GM18526 (cell line): ENCODE measurements around the gene DPP7.

Experiments used
- POLR2A ChIP-seq: IDR thresholded peaks from 3 replicates; pipeline ENCODE4 v1.6.1; 2011; ENCODE audit not compliant: insufficient read length; ENCODE audit errors: extremely low read depth

Gene DPP7

DNA sequence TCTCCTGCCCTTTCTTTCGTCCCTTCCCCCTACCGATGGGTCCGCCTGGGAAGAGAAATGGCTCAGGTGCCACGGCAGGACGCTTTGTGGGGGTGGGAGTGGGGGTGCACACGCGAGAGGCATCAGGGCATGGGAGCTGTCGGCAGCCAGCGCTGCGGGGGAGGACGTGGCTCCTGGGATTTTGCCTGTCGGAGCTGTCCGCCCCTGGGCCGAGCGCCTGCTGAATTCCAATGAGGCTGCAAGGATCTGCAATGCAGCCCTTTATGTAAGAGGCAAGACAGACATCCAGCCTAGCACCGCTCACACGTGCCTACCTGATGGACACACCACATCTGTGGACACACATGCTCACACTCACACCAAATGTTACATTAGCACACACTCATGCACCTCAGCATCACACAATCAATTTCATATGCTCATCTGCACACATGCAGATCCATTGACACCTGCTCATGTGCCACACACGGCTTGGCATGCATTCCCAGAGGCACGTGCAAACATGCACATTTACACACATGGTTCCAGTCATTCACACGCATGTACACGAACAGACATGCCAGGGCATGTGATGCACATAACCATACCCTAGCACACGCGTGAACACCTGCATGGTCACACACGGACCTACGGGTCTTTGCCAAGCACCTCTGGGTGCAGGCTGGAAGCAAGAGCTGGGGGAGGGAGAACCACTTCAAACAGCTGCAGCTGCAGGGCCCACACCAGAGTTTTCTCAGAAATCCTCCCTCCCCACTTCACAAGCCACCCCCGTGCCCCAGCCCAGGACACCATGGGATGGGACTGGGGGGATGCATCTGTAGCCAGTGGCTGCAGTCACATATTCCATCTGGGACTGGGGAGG, 25.8 kb upstream of the DPP7 start:
- TF ChIP-seq POLR2A, result no peak

DNA sequence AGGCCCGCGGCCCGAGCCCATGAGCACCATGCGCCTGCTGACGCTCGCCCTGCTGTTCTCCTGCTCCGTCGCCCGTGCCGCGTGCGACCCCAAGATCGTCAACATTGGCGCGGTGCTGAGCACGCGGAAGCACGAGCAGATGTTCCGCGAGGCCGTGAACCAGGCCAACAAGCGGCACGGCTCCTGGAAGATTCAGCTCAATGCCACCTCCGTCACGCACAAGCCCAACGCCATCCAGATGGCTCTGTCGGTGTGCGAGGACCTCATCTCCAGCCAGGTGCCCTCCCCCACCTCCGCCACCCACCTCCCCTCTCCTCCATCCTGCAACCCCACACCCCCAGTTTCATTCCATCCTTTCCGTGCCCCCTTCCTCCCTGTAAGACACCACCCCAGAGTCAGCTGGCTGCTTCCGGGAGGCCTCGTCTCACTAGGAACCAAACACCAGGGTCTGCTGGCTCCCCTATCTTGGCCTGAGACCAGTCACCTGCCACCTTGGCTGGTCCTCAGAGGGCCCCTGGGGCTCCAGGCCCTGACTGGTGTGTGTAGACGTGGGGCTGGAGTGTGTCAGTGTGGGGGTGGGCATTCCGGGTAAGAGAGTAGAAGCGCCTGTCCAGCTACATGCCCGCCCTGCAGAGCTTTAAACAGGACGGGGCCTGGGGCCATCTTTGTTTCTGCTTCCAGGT, 25.1 kb upstream of the DPP7 start:
- no peak for TF ChIP-seq POLR2A

DNA sequence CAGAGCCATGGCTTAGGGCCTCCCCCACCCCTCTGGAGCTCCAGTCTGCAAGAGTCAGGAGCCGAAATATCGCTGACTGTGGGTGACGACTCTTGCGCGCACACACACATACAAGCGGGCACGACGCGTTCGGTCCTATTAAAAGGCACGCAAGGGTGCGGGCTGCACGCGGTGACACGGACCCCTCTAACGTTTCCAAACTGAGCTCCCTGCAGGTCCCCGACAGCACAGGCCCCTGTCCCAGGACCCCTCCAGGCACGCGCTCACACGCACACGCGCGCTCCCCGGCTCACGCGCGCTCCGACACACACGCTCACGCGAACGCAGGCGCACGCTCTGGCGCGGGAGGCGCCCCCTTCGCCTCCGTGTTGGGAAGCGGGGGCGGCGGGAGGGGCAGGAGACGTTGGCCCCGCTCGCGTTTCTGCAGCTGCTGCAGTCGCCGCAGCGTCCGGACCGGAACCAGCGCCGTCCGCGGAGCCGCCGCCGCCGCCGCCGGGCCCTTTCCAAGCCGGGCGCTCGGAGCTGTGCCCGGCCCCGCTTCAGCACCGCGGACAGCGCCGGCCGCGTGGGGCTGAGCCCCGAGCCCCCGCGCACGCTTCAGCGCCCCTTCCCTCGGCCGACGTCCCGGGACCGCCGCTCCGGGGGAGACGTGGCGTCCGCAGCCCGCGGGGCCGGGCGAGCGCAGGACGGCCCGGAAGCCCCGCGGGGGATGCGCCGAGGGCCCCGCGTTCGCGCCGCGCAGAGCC, 24.4 kb upstream of the DPP7 start, which contains the start of gene GRIN1:
GRIN1 (plus strand) TSS at position 433 of the 746 bp plus-strand sequence. CDS start 333 bp downstream, outside the sequence.
- TF ChIP-seq POLR2A, result no peak

DNA sequence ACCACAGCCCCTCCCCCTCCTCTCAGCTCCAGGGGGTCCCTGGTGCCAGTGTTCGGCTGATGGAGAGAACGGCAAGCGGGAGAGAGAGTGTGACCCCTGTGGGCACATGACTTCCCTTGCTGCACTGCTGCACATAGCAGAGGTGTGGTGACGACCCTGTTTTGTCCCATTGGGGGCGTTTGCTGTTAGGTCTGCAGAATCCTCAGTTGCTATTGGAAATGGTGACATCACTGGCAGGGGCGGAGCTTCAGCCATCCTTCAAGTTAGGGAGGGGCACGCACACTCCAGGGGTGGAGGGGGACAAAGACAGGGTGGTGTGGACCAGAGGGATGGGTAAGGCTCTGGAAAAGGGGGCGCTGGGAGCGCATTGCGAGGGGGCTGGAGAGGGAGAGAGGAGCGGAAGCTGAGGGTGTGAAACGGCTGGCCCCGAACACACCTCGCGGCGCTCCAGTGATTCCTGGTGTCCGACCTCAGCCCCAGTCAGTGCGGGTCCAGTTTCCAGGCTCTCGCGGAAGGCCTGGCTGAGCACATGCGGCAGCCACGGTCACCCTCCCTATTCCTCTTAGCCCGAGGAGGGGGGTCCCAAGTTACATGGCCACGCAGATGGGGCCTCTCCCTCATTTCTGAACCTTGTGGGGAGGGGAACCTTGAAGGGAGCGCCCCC, 23.7 kb upstream of the DPP7 start:
- no peak for TF ChIP-seq POLR2A

DNA sequence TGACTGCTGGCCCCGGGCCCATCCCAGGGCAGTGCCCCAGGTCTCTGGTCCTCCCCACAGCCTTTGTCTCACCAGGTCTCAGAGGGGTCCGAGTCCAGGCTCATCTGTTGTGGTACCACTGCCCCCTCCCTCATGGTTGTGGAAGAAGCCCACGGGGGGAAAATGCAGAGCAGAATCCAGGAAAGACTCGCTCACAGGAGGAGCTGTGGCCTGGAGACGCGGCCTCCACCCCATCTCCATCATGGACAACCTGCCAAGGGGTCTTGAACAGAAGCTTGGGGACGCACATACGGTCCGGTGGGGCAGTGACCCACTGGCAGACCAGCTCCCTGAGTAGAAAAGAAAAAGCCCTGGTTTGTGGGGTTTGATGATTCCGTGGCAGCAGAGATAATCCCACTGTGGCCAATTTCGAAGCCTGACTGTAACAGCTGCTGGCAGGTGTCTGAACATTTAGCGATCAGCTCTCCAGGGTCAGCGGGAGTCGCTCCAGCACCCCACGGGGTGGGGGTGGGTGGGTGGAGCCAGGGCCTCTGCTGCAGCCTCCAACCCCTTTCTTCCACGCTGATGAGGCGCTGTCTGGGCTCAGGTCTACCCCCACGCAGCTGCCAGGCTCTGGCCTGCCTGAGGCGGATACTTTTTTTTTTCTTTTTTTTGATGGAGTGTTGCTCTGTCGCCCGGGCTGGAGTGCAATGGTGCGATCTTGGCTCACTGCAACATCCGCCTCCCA, 22.5 kb upstream of the DPP7 start:
- TF ChIP-seq POLR2A, result no peak

DNA sequence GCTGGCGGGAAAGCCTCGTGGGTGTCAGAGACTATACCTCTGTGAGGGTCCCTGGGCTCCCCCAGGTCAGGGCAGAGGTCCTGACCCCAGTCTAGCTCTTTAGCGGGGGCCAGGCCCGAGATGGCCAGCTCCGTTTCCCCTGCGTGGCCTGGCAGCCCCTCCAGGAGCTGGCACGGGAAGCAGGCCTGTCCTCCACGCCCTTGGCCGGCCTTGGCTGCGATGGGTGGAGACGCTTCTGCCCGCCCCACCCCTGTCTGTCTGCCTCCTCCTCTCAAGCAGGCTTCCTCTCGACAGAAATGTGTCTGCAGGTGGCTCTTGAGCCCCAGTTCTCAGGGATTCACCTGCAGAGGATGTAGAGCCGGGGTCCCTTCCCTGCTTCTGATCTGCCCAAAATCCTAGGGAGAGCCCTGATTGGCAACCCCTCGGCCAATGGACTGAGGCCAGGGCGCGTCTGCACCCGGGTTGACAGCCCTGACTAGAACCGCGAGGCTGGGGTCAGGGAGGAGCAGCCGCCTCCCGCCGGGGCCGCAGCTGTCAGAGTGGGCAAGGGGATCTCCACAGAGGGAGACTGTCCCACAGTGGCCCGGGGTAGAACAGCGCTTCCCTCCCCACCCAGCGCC, 21.8 kb upstream of the DPP7 start:
- no peak for TF ChIP-seq POLR2A

DNA sequence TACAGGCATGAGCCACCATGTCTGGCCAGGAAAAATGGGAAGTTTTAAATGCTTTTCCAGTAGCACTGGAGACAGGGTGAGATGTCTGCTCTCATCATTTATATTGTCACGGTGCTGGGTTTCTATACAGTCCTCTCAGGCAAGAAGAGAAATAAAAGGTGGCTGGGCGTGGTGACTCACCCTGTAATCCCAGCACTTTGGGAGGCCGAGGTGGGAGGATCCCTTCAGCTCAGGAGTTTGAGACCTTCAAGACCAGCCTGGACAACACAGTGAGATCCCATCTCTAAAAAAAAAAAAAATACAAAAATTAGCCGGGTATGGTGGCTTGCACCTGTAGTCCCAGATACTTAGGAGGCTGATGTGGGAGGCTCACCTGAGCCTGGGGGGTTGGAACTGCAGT, 19.7 kb upstream of the DPP7 start:
- TF ChIP-seq POLR2A, result no peak

DNA sequence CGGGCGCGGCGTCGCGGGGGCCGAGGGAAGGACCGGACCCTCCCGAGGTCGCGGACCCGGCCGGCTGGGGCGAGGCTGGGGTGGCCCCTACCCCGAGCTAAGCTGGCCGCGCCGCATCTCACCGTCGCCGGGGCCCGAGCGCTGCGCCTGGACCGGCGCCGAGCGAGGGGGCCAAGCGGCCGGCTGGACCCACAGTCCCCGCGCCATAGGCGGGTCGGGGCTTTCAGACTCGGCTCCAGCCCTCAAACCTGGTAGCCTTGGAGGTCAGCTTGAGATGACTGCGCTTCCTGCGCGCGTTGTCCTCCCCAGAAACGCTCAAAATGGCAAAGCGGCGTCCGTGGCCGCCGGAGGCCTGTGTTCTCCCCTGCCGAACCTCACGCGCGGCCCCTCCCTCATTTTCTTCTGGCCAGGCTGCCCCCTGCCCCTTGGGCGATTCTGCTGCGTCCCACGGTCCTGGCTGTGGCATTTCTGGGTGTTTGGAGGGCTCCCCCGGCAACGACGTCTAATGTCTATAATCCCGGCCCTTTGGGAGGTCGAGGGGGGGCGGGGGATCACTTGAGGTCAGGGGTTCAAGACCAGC, 15.7 kb upstream of the DPP7 start:
- TF ChIP-seq POLR2A, result no peak

DNA sequence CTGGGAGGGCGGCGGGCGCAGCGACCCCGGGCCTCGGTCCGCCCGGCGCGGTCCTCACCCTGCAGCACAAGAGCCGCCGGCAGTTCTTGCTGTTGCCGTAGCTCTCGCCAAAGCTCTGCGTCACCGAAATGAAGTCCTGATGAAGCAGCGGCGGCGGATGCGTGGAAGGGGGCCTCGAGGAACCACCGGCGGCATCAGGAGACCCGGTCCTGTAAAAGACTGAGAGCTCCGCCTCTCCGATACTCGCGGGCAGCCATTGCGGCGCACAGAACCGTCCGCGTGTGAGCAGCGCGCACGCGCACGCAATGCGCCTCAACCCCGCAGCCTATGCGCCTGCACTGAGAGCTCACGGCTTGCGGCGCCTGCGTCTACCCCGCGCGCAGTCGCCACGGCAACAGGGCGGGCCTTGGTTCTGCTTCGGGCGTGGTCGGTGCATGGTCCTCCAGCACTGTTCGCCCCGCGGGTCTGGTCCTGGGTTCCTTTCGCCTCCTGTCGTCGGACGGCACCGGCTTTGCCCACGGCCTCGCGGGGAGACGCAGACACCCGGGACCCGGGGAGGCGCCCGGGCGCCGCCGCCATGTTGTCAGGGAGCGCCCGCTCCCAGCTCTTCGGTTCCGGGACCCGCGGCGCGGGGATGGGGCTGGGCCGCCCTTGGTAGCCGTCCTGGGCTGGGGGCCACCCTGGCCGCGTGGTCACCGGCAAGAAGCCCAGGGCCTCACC, 15.1 kb upstream of the DPP7 start:
- peak; percentile 82 for TF ChIP-seq POLR2A

DNA sequence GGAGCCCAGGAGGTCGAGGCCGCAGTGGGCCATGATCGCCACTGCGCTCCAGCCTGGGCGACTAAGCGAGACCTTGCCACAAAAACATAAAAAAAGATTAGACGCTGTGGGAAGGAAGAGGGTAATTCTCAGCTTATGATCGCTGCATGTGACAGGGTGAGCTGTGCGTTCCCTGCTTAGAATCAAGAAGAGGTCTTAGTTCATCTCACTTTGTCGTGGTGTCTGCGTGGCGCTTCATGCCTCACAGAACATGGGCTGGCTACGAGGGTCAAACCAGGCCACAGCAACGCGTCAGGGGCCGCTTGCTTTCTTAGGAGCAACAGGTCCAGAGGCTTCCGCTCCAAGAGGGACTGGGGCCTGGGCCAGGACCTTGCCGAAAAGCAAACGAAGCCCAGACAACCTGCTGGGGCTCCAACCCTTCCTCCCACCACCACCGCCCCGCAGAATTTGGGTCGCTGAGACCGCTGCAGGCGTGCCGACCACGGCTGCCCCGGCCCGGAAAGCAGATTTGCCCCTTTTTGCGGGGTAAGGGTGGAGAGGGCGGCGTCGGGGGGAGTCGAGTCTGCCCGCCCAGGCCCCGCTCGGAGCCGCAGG, 14.4 kb upstream of the DPP7 start:
- no peak for TF ChIP-seq POLR2A

DNA sequence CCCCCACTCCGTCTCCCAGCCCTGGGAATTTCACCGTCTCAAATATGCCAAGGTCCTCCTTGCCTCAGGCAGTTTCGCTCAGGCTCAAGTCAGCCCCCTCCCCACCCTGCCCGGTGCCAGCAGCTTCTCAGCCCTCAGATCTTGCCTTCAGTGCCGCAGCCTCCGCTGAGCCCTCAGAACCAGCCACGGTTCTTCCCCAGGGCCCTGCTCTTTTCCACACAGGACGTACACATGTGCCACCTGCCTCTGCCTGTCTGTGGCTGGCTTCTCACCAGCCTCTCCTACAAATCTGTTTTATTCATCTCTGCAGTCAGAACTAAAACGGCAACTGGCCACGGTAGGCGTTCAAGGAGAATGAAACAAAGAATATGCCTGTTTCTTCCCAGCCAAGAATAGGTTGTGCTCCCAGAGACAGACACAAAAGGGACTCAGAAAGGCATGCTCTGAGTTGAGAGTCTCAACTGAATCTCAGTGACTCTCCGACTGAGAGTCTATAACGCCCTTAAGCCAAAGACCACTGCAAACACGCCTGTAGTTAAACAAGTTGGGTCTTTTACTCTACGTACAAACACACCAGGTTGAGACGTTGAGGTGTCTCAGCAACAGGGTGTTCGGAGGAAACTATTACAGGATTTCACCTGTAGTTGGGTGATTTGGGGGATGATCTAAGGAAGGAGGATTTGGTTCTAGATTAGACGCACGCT, 13.8 kb upstream of the DPP7 start:
- TF ChIP-seq POLR2A, result no peak
